Islet of Langerhans (tissue), 1 donor: ENCODE results near the gene RAC3.

Experiments used
- FAIRE-seq: peaks from one replicate; lab custom pipeline; 2011; peaks lifted over from hg19 to GRCh38; lab: Jason Lieb, UNC

Gene RAC3

DNA sequence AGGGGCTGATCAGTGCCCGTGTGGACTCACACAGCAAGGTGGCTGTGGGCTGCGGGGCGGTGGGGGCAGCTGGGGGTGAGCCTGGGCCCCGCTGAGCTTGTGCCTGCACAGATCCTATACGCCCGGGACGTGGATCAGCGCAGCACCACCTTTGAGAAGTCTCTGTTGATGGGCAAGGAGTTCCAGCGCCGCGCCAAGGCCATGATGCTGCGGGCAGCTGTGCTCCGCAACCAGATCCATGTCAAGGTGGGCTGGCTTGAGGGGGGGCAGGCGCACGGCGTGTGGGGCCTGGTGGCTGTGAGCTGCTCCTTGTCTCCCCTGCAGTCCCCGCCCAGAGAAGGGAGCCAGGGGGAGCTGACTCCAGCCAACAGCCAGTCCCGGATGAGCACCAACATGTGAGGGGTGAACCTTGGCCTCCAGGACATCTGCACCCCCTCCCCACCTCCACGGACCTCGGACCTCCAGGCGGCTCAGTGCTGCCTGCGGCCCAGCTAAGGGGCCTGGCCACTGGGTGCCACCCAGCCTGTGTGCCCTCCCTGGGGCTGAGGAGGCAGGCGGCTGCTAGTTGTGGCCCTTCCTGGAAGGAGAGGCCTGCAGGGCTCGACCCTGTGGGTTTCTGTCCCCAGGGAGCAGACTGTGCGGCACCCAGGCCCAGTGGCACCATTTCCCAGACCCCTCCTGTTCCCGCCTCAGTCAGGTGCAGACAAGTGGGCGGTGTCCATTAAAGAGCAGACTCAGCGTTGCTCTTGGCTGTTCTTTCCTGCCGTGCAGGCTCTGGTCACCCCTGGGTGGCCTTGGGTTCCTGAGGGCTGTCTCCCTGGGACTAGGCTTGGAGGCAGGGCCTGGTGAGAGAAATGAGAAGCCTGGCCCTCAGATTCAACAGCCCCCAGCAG lies 25.5 kb downstream of the RAC3 start:
- FAIRE-seq: no peak

DNA sequence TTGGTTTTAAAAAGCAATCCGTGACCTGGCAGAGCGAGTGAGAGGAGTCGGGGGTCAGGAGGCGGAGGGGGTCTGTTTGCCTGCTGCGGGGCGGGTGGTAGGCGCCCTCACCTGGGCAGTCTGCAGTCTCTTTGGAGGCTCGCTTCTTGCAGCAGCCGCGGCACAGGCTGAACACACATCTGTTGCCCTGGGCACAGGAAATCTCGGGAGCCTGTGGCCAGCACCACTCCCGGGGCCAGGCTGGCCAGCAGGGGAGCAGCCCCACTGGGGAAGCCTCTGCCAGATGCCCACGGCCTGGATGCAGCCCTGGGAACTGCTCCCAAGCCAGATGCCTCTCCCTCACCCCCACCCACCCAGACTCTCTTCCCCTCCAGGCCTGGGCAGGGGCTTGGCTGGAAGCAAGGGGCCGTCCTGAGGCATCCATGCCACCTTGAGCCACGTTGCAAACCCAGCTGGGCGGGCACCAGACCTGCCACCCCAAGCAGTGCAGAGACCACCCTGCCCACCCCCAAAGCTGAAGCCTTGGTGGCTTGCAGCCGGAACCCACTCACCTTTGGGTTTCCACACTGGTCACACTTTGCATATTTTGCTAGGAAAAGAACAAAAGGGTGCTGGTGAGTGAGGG lies 26.9 kb downstream of the RAC3 start:
- FAIRE-seq: no peak

DNA sequence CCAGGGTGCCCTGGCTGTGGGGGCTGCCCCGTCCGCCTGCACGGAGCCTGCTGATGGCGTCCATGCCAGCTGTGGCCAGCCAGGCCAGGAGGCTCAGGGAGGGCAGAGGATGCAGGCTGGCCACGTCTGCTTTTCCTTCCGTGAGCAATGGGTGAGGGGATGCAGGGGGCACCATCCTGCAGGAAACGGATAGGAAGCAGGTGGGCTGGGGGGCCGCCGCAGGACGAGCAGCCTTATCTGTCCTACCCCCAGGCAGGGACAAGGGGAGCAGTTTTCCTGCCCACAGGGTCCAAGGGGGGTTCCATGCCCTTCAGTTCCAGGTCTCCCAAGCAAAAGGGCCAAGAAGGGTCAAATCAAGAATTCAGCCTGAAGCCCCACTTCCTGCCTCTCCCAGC lies 27.4 kb downstream of the RAC3 start:
- no peak for FAIRE-seq

DNA sequence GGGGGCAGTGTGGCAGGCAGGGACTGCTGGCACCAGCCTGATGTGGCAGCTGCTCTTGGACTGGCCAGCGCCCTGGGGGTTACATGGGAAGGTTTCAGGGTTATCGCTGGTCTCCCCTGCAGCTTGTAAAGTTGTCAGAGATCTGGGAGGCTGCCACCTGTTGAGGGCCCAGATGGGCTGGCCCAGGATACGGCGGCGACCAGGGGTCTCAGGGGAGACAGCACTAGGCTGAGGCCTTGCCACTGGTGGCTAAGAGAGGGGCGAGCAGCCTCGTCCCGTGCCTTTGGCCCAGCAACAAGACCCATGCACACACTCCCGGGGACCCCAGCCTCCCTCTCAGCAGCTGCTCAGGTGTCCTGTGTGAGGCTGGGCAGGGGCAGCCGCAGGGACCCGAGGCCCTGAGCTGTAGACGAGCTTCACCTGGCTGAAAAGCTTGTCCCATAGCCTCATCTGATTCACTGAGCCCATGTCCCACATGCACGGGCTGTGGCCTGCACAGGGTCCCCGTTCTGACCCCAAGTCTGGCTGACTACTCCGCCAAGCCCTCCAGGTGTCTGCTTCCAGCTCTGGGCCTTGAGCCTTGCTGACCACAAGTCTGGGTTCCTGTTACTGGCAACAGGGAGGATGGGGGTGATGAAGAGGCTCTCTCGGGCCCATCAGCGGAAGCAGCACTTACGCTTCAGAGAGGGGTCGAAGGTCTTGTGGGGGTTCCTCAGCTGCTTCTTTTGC lies 28.0 kb downstream of the RAC3 start:
- FAIRE-seq: no peak

DNA sequence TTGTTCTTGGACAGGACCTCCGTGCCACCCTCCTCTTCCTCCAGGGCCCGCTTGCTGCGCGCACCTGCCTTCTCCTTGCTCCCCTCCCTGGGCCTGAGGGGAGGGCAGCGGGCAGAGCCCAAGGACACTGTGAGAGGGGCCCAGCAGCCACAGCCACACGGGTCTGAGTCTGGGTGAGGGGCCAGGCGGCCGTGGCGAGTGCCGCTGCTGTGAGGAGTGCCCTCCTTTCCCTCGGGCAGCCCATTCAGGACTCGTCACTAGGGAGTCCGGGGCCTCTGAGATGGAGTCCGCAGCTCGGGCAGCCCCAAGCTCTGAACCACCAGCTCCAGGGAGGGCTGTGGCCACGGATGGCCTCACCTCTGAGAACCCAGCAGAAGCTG lies 28.5 kb downstream of the RAC3 start:
- no peak for FAIRE-seq

DNA sequence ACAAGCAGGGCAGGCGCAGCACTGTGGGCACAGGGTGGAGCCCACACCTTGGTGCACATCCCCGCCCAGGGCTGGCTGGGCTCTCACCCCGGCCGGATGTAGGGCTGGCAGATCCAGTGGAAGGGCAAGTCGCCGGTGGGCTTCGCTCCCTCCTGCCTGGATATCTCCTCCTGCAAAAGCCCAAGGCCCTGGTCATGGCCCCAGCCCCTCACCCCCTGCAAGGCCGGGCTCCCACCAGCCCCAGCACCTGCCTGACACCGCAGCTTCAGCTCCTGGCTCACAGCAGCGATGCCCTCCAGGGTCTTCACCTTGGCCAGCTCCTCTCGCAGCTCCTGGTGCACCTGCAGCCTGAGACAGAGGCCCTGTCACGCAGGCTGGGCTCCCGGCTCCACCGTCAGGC lies 29.1 kb downstream of the RAC3 start:
- FAIRE-seq: no peak

DNA sequence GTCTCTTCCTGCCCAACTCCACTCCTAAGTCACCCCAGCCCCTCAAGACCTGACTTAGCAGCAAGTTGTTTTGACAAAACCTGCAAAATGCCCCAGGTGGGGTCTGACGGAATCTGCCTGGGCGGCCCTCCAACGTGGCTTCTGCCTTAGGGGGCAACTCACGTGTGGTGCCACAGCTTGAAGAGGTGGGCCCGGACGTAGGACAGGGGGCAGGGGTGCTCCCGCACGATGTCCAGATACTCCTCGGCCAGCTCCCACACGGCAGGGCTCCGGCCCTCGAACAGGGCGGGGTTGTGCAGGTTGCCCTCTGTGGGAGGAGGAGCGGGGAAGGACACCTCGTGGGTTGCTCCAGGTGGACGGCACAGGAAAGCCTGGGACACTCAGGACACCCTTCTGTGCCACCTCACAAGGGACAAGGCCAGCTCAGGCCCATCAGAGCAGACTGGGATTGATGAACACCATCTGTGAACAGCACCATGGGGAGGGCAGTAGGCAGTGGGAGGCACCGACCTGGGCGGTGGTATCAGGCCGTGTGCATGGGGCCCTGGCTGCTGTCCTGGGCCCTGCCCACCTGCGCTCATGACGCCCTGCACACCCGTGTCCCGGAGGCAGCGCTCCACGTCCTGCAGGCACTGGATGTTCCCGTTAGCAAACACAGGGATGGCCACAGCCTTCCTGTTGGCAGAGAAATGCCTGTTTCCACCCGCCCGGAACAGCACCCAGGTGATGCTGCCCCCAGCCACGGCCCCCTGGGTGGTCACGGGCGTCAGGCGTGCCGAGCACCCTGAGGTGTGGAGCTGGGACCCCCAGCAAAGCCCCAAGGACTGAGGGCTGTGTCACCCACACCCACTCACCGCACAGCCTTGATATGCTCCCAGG lies 29.8 kb downstream of the RAC3 start:
- FAIRE-seq: no peak

DNA sequence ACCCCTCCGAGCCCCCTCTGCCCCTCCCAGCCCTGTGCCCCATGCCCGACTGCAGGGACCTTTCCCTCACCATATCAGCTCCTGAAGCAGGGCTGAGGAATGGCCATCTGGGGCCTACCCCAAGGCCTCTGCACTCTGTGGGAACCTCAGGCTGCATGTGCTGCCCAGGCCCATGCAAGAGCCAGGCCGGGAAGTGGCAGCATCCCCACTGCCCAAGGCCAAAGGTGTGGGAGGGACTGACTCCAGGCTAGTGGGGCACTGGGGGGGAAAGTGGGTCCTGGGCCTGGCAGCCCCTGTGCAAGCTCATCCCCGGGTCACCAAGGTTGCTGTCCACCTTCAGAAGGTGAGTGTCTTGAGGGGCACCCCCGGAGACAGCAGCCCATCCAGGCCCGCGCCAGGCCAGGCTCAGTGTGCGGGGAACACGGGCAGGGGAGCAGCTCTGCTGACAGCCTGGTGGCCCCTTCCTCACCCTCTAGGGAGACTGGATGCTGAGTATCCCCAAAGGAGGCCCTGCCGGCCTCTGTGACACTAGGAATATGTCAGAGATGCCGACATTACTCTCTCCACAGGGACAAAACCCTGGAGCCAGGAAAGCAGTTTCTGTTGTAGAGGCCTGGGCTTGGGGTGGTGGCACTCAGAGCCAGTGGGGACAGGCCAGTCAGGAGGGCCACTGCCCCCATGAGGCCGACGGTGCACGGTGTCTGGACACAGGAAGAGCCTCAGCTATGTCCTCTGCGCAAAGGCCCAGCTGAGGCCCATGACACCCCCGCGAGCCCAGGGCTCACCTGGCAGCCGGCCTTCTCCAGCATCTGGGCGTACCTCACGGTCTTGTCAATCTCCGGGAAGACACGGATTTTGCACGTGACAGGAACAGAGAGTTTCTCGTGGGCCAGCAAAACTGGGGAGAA lies 30.9 kb downstream of the RAC3 start:
- no peak for FAIRE-seq

DNA sequence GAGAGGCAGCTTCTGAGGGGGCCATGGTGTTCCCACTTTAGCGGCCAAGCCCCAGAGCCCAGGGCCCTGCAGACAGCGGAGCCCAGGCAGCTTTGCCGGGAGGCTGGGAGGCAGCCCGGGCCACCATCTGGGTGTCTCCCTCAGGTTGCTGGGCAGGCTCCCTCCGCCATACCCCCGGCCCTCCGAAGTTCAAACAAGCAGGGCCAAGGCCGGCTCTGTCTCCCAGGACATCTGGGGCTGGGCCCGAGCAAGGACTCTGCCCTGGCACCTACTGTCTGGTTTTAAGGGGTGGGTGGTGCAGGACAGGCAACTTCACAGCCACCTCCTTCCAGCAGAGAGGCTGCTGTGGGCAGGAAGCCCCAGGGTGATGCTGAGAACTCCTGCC lies 31.5 kb downstream of the RAC3 start:
- FAIRE-seq: no peak

DNA sequence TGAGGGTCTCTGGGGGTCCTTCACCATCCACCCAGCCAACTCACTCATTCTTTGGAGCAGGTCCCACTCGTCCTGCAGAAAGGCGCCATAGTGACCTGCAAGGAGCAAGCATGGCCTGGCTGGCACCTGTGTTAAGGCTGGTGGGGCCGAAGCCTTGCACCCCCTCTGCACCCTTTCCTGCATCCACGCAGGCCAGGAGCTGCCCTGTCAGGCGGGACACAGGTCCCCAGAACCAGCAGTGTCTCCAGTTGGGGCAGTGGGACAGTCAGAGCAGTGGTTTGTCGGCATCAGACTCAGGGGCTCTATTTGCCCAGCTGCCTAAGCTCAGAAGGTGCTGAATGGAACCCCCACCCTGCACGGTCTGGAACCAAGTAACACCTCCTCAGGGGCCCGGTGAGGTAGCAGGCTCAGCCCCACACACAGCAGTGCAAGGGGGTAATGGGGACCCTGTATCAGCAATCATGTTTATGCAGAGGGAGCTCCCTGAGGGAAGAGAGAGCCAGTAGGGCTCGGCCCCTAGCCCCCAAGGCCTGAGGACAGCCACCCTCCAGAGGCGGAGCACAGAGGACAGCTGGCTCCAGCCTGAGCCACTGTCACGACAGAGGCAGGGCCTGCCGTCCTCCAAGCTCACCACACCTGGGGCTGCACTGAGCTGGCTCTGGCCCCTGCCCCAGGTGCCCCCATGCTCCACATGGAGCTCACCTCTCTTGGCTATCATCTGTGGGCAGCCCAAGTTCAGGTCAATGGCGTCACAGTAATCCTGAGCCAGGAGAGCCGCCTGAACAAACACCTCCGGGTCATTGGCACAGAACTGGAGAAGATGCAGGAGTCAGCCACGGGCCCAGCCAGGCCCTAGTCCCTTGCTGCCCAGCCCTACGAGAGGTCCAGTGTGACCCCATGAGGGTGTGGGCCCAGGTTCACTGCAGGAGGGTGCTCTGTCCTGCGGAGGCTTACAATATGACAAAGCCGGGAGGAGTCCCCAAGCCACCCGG lies 32.2 kb downstream of the RAC3 start:
- FAIRE-seq: no peak

DNA sequence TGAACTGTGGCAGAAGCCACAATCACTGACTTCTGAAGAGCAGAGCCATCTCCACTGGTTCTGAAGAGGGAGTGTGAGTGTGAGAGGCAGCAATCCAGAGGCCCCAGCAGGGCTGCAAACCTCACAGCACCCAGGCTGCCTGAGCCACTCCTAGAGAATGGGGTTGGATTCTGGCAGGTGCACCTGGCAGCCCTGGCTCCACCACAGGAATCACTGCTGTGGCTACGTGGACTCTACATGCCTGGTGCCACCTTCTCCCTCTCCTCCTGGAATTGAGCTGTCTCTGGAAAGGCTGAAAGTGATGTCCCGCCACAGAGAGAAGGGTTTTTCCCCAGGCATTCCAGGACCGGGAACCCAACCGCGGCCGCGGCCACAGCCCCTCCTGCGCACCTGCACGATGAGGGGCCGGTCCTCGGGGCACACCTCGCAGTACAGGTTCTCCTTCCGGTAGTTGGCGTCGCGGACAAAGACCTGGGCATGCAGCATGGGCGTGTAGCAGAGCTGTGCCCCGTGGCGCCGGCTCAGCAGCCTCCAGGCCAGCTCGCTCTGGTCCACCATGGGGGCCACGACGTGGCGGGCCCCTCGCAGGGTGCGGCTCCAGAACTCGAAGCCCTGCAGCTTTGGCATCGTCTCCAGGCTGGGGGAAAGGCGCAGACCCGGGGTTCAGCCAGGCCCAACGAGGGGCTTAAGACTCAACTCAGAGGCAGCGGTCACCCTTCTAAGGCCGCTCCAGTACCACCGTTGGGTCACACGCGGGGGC lies 33.1 kb downstream of the RAC3 start:
- FAIRE-seq: no peak

DNA sequence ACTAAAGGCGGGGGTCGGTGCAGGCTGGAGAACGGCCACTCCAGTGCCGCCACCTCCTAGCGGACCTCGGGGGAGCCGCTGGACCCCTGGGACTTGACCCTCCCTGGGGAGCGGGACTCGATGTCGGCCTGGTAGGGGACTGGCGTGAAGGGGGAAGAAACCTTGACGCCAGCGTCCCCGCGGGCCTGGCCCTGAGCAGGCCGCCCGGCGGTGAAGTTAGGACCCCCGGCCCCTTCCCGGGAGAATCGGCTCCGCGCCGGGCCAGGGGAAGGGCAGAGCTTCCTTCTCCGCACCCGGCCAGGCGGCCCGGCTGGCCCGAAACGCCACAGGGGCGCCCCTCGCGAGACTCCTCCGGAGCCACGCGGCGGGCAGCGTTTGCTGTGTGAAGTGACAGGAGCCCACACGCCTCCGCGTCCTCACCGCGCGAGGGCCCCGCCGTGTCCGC lies 33.7 kb downstream of the RAC3 start:
- no peak for FAIRE-seq

DNA sequence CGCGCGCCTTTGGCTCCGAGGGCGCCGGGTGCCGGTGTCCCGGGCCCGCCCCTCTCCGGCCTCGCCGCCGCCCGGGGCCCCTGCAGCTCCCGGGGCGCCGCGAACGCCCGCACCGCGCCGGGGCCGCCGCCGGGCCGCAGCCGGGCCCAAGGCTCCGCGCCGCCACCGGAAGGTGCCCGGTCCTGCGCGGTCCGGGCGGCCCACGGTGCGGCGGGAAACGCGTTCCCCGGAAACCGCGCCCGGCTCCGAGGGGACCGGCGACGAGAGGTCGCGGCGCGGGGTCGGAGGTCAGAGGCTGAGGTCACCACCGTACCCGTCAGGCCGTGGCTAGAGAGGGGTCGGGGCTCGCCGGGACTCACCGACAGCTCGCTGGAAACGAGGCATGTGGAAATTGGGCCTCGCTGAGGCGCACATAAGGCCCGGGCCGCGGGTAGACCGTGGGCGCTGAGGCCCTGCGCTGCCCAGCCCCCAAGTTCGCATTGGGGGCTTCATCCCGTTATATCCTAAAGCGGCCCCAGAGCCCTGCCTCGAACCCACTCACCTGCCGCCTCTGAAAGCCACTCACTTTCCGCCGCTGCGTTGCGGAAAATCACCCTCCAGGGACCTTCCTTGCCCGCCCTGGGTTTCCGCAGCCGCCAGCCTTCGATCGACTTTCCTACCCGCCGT lies 34.3 kb downstream of the RAC3 start, which contains the start of gene DUS1L:
DUS1L (minus strand) TSS at position 167 of the 666 bp plus-strand sequence. CDS start 745 bp downstream, outside the sequence.
- FAIRE-seq: no peak

DNA sequence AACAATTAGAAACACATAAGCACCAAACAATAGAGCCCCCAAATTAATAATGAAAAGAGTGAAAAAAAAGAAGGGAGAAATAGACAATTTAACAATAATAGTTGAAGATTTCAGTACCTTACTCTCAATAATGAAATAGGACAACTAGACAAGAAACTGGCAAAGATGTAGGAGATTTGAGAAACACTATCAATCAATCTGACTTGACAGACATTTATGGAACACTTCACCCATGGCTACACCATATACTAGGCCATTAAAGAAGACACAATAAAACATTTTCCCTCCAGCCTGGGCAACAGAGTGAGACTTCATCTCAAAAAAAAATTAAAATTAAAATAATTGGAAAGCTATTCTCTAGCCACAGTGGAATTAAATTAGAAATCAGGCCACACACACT lies 39.1 kb downstream of the RAC3 start:
- FAIRE-seq: no peak

DNA sequence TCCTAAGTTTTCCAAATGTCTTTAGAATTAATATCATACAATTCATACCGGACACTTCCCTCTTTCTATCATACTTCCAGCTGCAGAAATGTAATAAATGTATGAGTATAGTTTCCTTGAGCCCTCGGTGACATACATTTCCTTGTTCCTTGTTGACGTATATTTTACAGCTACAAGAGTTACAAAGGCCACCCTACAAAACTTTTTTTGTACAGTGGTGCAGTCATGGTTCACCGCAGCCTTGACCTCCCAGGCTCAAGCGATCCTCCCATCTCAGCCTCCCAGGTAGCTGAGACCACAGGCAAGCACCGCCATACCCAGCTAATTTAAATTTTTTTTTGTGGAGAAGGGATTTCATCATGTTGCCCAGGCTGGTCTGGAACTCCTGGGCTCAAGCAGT lies 41.3 kb downstream of the RAC3 start:
- no peak for FAIRE-seq

DNA sequence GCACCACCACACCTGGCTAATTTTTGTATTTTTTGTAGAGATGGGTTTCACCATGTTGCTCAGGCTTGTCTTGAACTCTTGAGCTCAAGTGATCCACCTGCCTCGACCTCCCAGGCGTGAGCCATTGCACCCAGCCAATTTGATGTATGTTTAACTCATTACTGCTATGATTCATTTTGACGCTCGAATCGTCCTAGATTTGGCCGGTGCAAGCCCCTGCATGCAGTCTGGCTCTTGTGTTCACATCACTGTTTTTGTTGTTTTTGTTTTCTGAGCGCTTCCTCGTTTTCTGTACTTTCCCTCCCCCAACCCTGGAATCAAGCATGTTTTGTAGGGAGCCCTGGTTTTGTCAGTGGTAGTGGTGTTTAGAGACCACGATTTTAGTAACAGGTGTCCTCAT lies 42.0 kb downstream of the RAC3 start:
- no peak for FAIRE-seq

DNA sequence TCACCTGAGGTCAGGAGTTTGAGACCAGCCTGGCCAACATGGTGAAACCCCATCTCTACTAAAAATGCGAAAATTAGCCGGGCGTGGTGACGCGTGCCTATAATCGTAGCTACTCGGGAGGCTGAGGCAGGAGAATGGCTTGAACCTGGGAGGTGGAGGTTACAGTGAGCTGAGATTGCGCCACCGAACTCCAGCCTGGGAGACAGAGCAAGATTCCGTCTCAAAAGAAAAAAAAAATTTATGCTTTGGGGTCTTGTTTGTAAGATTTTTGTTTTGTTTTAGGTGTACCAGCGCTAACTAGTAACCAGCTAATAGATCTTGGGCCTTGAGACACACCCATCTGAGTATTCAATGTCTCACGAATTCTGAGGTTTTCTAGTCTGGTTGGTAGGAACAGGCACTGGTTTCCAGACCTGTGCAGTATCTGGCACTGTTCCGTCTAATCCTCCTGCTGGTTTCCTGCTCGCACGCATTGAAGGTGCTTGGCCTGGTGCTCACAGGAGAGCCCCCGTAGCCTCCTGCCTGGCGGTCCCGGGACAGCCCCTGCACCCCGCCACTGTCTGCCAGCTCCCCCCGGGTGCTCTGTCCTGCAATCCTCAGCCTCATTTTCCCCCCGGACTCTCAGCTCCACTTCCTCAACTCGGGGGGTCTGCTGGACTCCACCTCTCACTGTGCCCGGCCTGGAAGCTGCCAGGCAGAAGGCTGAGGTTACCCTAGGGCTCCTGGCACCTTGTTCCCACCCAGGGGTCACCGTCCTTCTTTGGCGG lies 44.7 kb downstream of the RAC3 start:
- no peak for FAIRE-seq
